ENCODE measurements around the gene SLC25A30. TPM values are rescaled to one million over a fixed set of nuclear protein-coding genes. Genes with fewer than 3 reads are reported as not detected.

SLC25A30 gene
- total and polyA plus RNA-seq, 4 donors = 12.3 to 31.9 (median 21.8) TPM

Other genes starting within 250 kb of the SLC25A30 start
- gene KCTD4, start 217.3 kb downstream of the SLC25A30 start, total RNA-seq = under 1 TPM in 1 of 2 donors, not detected in 1; 0.60 TPM
- under 1 TPM; 0.25 to 0.26 TPM for gene KCTD4, start 217.3 kb downstream of the SLC25A30 start, polyA plus RNA-seq
- 1,000 to 10,000 TPM; 3,196 to 4,441 TPM for gene TPT1, start 77.2 kb downstream of the SLC25A30 start, total RNA-seq
- gene TPT1, start 77.2 kb downstream of the SLC25A30 start, polyA plus RNA-seq = over 10,000 TPM in 1 of 2 donors, 1,000 to 10,000 TPM in 1; 5,995 to 18,191 TPM
- gene COG3, start 46.6 kb upstream of the SLC25A30 start, total RNA-seq = 10 to 100 TPM; 34.3 to 39.3 TPM
- 10 to 100 TPM in 1 of 2 donors, 1 to 10 TPM in 1; 7.4 to 19.0 TPM for gene COG3, start 46.6 kb upstream of the SLC25A30 start, polyA plus RNA-seq
- not detected for gene ERICH6B, start 197.4 kb upstream of the SLC25A30 start, total RNA-seq
- not detected for gene ERICH6B, start 197.4 kb upstream of the SLC25A30 start, polyA plus RNA-seq